Measurements from ENCODE around the gene SOWAHB. TPM values are rescaled to one million over a fixed set of nuclear protein-coding genes. Genes with fewer than 3 reads are reported as not detected.

The SOWAHB gene
- total RNA-seq, 2 experiments from 2014 or later: not detected

- no peak for DNase-seq (ENCODE audit: low spot score)
- Histone ChIP-seq H3K27ac (ENCODE audit: low read depth, low read length, poor library complexity, severe bottlenecking) (no peak overlapping the region), H3K79me2 (ENCODE audit: insufficient read depth, low read depth, low read length) (no peaks in the 10 kb centered on the region), H2AFZ (ENCODE audit: low read length) (no peak overlapping the region), H4K20me1 (ENCODE audit: insufficient read depth, low read length) (no peaks in the 10 kb centered on the region), H3K36me3 (ENCODE audit: insufficient read depth, low read length) (no peaks in the 10 kb centered on the region), H3K9me2 (ENCODE audit: insufficient read depth, low read length) (no peaks in the 10 kb centered on the region), H3K9me3 (ENCODE audit: low read length) (no peaks in the 10 kb centered on the region), H3K4me2 (ENCODE audit: low read length) (no peak overlapping the region), H3K4me1 (ENCODE audit: insufficient read depth, low read length, poor library complexity, severe bottlenecking) (no peaks in the 10 kb centered on the region), H3K4me3 (ENCODE audit: low read depth, low read length, poor library complexity, severe bottlenecking) (no peak overlapping the region)
- intact Hi-C loops (cut with micrococcal nuclease; ENCODE audit: unreplicated experiment): no loop called here
- BruUV-seq (replicated peaks): no TSS peak
- ChIA-PET CTCF (ENCODE audit: unreplicated experiment) (no interaction called here), POLR2A (no interaction called here)
- TF ChIP-seq CTCF (conservative IDR thresholded peaks at IDR 0.05; ENCODE audit: low read length): no peak
Observed at GRCh38 chr4:76943129-76943620, 45.2 kb upstream of the SOWAHB start.

GRCh38 chr4:76939184-76939583, 41.2 kb upstream of the SOWAHB start:
- Histone ChIP-seq H4K20me1 (ENCODE audit: insufficient read depth, low read length) (no peaks in the 10 kb centered on the region), H3K9me2 (ENCODE audit: insufficient read depth, low read length) (no peaks in the 10 kb centered on the region), H3K4me1 (ENCODE audit: insufficient read depth, low read length, poor library complexity, severe bottlenecking) (no peaks in the 10 kb centered on the region), H3K4me2 (ENCODE audit: low read length) (no peak overlapping the region), H3K9me3 (ENCODE audit: low read length) (no peaks in the 10 kb centered on the region), H3K27ac (ENCODE audit: low read depth, low read length, poor library complexity, severe bottlenecking) (no peak overlapping the region), H3K36me3 (ENCODE audit: insufficient read depth, low read length) (no peaks in the 10 kb centered on the region), H3K4me3 (ENCODE audit: low read depth, low read length, poor library complexity, severe bottlenecking) (no peak overlapping the region), H3K79me2 (ENCODE audit: insufficient read depth, low read depth, low read length) (no peaks in the 10 kb centered on the region), H2AFZ (ENCODE audit: low read length) (no peak overlapping the region)
- no TSS peak for BruUV-seq (replicated peaks)
- TF ChIP-seq EZH2phosphoT487 (IDR thresholded peaks at IDR 0.05; ENCODE audit: borderline replicate concordance, low read depth, low read length) (no peak), CTCF (conservative IDR thresholded peaks at IDR 0.05; ENCODE audit: low read length) (no peak)
- POLR2A ChIA-PET: no interaction called here
- CTCF ChIA-PET (ENCODE audit: unreplicated experiment): no interaction called here
- intact Hi-C loops (cut with micrococcal nuclease; ENCODE audit: unreplicated experiment): no loop called here
- DNase-seq (ENCODE audit: low spot score): no peak

GRCh38 chr4:76931576-76932276, 33.8 kb upstream of the SOWAHB start:
- H3K79me2 ChIP-seq (ENCODE audit: insufficient read depth, low read depth, low read length): no peaks in the 10 kb centered on the region
- DNase-seq (ENCODE audit: low spot score): no peak
- no peak overlapping the region for H3K27ac ChIP-seq (ENCODE audit: low read depth, low read length, poor library complexity, severe bottlenecking)
- no peak overlapping the region for H2AFZ ChIP-seq (ENCODE audit: low read length)
- POLR2A ChIA-PET: interaction anchor here (1.2 kb wide), 1 partner anchor 18 kb away, joined by 3 read pairs; the partner anchor contains the start of gene SEPTIN11
- CTCF ChIA-PET (ENCODE audit: unreplicated experiment): no interaction called here
- H3K4me3 ChIP-seq (ENCODE audit: low read depth, low read length, poor library complexity, severe bottlenecking): no peak overlapping the region
- no peak for TF ChIP-seq CTCF (conservative IDR thresholded peaks at IDR 0.05; ENCODE audit: low read length)
- no peak for TF ChIP-seq EZH2phosphoT487 (IDR thresholded peaks at IDR 0.05; ENCODE audit: borderline replicate concordance, low read depth, low read length)
- intact Hi-C loops (cut with micrococcal nuclease; ENCODE audit: unreplicated experiment): no loop called here
- BruUV-seq (replicated peaks): no TSS peak
- no peaks in the 10 kb centered on the region for H3K9me3 ChIP-seq (ENCODE audit: low read length)
- H3K9me2 ChIP-seq (ENCODE audit: insufficient read depth, low read length): no peaks in the 10 kb centered on the region
- no peak overlapping the region for H3K4me2 ChIP-seq (ENCODE audit: low read length)
- no peaks in the 10 kb centered on the region for H3K36me3 ChIP-seq (ENCODE audit: insufficient read depth, low read length)
- H3K4me1 ChIP-seq (ENCODE audit: insufficient read depth, low read length, poor library complexity, severe bottlenecking): no peaks in the 10 kb centered on the region
- H4K20me1 ChIP-seq (ENCODE audit: insufficient read depth, low read length): no peaks in the 10 kb centered on the region

Measured in OCI-LY7 (cell line).